Measurements from ENCODE around the gene PRKAR1B. TPM values are rescaled to one million over a fixed set of nuclear protein-coding genes. Genes with fewer than 3 reads are reported as not detected.

The PRKAR1B gene
- total and polyA plus RNA-seq, 10 of the 15 experiments (the other 5 are each of a cell fraction or from before 2014, with no cell fraction given), result 1.4 to 45.6 (median 19.3) TPM

GRCh38 chr7:603152-603951 is 123.7 kb downstream of the PRKAR1B start:
- in situ Hi-C loops (cut with MboI), result no loop called here

More at GRCh38 chr7:603152-603951, 123.7 kb downstream of the PRKAR1B start:
- DNase-seq (ENCODE audit: low read depth, low spot score), result no peak
- peak; percentile 91 for FAIRE-seq
- peak overlapping the region; percentile 96 for H3K4me2 ChIP-seq (ENCODE audit: control insufficient read depth, insufficient read depth)
- H3K9ac ChIP-seq (ENCODE audit: control insufficient read depth, insufficient read depth, low read length), result peak overlapping the region; percentile 96
- no TSS peak for BruUV-seq (replicated peaks)
- ATAC-seq, result peak; percentile 11
- WGBS (ENCODE audit: insufficient coverage, insufficient replicate concordance, low lambda C conversion rate, missing lambda C conversion rate), result 37% methylated on average over 11 of the region's 12 CpGs
- ChIA-PET POLR2A (interaction anchor here (1.0 to 1.7 kb wide), 5 partner anchors 10 to 150 kb away, joined by 3 to 9 read pairs (median 4); no protein-coding TSS in a partner anchor), SMC1A (ENCODE audit: uncharacterized antibody, unreplicated experiment) (no interaction called here), CTCF (no interaction called here), RAD21 (ENCODE audit: unreplicated experiment) (interaction anchor here (0.8 to 1.3 kb wide), 3 partner anchors 10 to 83 kb away, joined by 3 to 7 read pairs (median 3); partner anchors contain the start of gene PDGFA)
- no peaks in the 10 kb centered on the region for H4K20me1 ChIP-seq (ENCODE audit: control insufficient read depth, insufficient read depth)
- TF ChIP-seq SMARCA5 (IDR thresholded peaks at IDR 0.05) (0 out of 2 replicates have a peak, but pooled peaks have one; percentile 37), SP1 (IDR thresholded peaks at IDR 0.05; ENCODE audit: low read depth, low read length) (no peak), CTCF (IDR thresholded peaks at IDR 0.05 in 2 of 3, conservative IDR thresholded peaks at IDR 0.05 in 1 of 3; ENCODE audit: control insufficient read depth in 2 of 3, extremely low read depth in 1 of 3, insufficient read depth in 1 of 3, low read depth in 3 of 3, low read length in 3 of 3) (no peak), E2F4 (IDR thresholded peaks at IDR 0.05; ENCODE audit: low read depth, low read length) (no peak), MXI1 (IDR thresholded peaks at IDR 0.05; ENCODE audit: low read depth, low read length) (no peak), NFYA (IDR thresholded peaks at IDR 0.05; ENCODE audit: borderline replicate concordance, low read depth, low read length) (no peak), EGR1 (IDR thresholded peaks at IDR 0.05; ENCODE audit: borderline replicate concordance in 1 of 2, low read depth in 2 of 2, low read length in 2 of 2) (0 out of 3 replicates have a peak, but pooled peaks of 1 of the 2 experiments have one; percentile 15), CHD2 (IDR thresholded peaks at IDR 0.05; ENCODE audit: borderline replicate concordance, low read depth, low read length) (peak; percentile 55; the same call in 1 of the 2 replicates), ZSCAN29 (IDR thresholded peaks at IDR 0.05) (no peak), STAT1 (conservative IDR thresholded peaks at IDR 0.05) (no peak)
- H3K36me3 ChIP-seq (ENCODE audit: control insufficient read depth in 2 of 2, insufficient read depth in 2 of 2, low read length in 1 of 2), result peaks cover 0 to 5% of the 10 kb centered on the region in 2 experiments; a peak in 3 of 4 replicates
- no peaks in the 10 kb centered on the region for H3K27me3 ChIP-seq (replicated peaks in 1 of 2; ENCODE audit: control insufficient read depth in 2 of 2, insufficient read depth in 2 of 2, low read length in 1 of 2)
- peak overlapping the region; percentile 98 for H3K27ac ChIP-seq (ENCODE audit: control insufficient read depth, insufficient read depth)
- H3K4me1 ChIP-seq (ENCODE audit: control insufficient read depth, insufficient read depth, low read length), result peaks cover 49% of the 10 kb centered on the region
- intact Hi-C loops (cut with micrococcal nuclease; ENCODE audit: unreplicated experiment), result loop anchor here (2.0 to 5.0 kb wide), 3 partner anchors 123 to 349 kb away; partner anchors contain the start of genes ADAP1, DNAAF5 and PRKAR1B
- peaks cover 33% of the 10 kb centered on the region for H3K79me2 ChIP-seq (ENCODE audit: control insufficient read depth, insufficient read depth, low read length)
- no peak overlapping the region for H2AFZ ChIP-seq (ENCODE audit: control insufficient read depth, low read depth, low read length)
- no peaks in the 10 kb centered on the region; the same call in 2 of the 3 replicates for H3K9me3 ChIP-seq (replicated peaks; ENCODE audit: control insufficient read depth, insufficient read depth, low read length)
- H3K4me3 ChIP-seq, result peak overlapping the region; percentile 80; the same call in 1 of the 2 replicates

All from GM12878 (cell line).